ENCODE results near the gene GRK6. TPM values are rescaled to one million over a fixed set of nuclear protein-coding genes. Genes with fewer than 3 reads are reported as not detected.

The GRK6 gene
- total RNA-seq, 1 donor from 2014 or later, result 46.4 TPM

GRCh38 chr5:177468329-177468684 lies 41.8 kb downstream of the GRK6 start:
- H3K4me3 ChIP-seq (ENCODE audit: low read depth, low read length), result no peak overlapping the region
- DNase-seq (ENCODE audit: low read depth), result no peak
- H3K36me3 ChIP-seq (ENCODE audit: control insufficient read depth, insufficient read depth, low read length), result peaks cover 6% of the 10 kb centered on the region
- no peak for TF ChIP-seq CTCF (IDR thresholded peaks at IDR 0.05; ENCODE audit: insufficient read depth, low read length, poor library complexity, severe bottlenecking)
- no peaks in the 10 kb centered on the region for H3K27me3 ChIP-seq (ENCODE audit: control insufficient read depth, insufficient read depth, low read length)

DNA sequence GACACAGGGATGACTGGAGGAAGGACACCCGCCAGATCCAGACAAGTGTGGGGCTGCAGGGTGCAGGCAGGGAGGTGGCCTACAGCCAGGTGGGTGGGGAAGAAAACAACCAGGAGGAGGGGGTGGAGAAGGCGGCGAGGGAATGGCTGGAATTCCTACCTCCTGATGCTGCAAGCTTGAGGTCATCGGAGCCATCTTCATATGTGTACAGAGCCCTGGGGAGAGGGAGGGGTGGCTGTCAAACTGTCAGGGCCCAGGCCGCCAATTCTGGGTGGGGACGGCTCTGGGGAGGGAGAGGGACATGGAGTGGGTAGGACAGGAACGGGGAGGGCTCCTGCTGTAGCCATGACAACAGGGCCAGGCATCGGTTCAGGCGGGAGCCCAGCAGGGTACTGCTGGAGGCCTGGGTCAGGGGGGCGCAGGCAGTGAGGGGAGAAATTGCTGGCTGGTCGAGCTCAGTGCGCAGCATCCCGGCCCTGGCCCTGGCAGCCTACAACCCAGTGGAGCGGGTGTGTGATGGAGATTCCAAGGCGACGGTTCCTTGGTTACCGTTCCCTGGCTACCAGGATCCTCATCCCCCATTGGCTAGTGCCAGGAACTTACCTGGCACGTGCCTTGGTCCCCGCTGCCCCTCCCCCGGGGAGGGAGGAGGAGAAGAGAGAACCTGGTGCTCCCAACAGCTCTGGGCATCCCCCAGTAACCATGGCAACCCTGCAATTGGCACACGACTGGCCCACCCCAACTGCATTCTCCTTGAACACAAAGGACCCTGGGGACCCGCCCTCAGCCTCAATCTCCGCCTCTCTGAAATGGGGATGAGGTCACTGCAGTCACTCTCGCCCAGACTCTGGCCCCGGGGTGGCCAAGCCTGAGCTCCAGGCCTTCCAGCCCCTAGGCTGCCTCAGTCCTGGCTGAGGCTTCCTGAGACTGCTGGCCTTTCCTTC lies 42.5 kb downstream of the GRK6 start:
- Histone ChIP-seq H3K36me3 (ENCODE audit: control insufficient read depth, insufficient read depth, low read length) (peaks cover 6% of the 10 kb centered on the region), H3K4me3 (ENCODE audit: low read depth, low read length) (no peak overlapping the region), H3K27me3 (ENCODE audit: control insufficient read depth, insufficient read depth, low read length) (no peaks in the 10 kb centered on the region)
- TF ChIP-seq CTCF (IDR thresholded peaks at IDR 0.05; ENCODE audit: insufficient read depth, low read length, poor library complexity, severe bottlenecking), result no peak
- DNase-seq (ENCODE audit: low read depth), result no peak

- no peak for DNase-seq (ENCODE audit: low read depth)
- H3K4me3 ChIP-seq (ENCODE audit: low read depth, low read length), result no peak overlapping the region
- no peaks in the 10 kb centered on the region for H3K27me3 ChIP-seq (ENCODE audit: control insufficient read depth, insufficient read depth, low read length)
- H3K36me3 ChIP-seq (ENCODE audit: control insufficient read depth, insufficient read depth, low read length), result peaks cover 6% of the 10 kb centered on the region
- no peak for TF ChIP-seq CTCF (IDR thresholded peaks at IDR 0.05; ENCODE audit: insufficient read depth, low read length, poor library complexity, severe bottlenecking)
Measured at GRCh38 chr5:177469750-177470525, 43.5 kb downstream of the GRK6 start.

DNA sequence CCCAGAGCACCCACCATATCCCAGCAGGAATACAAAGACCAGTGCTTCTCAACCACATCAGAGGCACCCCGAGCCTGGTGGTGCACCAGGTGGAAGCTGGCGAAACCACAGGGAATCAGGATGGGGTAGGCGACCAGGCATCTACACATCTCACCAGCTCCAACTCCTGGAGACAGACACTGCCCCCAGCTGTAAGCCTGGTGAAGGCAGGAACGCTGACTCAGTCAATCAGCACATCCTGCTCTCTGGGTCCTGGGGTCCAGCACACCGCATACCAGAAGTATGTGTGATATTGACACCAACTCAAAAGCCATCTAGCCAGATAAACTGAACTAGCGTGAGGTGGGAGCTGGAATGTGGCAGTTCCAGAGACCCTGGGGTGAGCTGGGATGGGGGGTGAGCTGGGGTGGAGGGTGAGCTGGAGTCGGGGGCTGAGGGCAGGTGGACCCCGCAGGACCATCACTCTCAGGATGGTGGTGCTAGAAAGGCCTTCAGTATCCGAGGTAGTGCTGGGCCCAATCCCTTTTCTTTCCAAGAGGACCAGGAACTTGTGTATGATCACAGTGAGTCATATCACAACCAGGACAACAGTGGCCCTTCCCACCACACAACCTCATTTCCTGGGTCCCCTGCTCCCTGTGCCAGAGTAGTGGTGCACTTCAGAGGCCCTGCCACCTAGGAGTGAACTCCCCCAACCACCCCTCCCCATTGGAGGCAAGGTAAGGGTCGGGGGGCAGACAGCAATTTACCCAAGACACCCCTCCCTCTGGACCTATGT lies 44.5 kb downstream of the GRK6 start:
- H3K4me3 ChIP-seq (ENCODE audit: low read depth, low read length), result no peak overlapping the region

More for the DNA sequence above, 44.5 kb downstream of the GRK6 start:
- no peak for TF ChIP-seq CTCF (IDR thresholded peaks at IDR 0.05; ENCODE audit: insufficient read depth, low read length, poor library complexity, severe bottlenecking)
- DNase-seq (ENCODE audit: low read depth), result no peak
- Histone ChIP-seq H3K27me3 (ENCODE audit: control insufficient read depth, insufficient read depth, low read length) (no peaks in the 10 kb centered on the region), H3K36me3 (ENCODE audit: control insufficient read depth, insufficient read depth, low read length) (peaks cover 6% of the 10 kb centered on the region)

Data from kidney epithelial cell (primary cell).